HG03103 (cell line): ENCODE data around the gene TOMT.

Experiments
- ATAC-seq: cut with Tn5 transposase; IDR thresholded peaks from one replicate; pipeline ENCODE4 v1.9.1; 2021; ENCODE audit warnings: low read depth; ENCODE audit not compliant: unreplicated experiment

TOMT gene

DNA sequence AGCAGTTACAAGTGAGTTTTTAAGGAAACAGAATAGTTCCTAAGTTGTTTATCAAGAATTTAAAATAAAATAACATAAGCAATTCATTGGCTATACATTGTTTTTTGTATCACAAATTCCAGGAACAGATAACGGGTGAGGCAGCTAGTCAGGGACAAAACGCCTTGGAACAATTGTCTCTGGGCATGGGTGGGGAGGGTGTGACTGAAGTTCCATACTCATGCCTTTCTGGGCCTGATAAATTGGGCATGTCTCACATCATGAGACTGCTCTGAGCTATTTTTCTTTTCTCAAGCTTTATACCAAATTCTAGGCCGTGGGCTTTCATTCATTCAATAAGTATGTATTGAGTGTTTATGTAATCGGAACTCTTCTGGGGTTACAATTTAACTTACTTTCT lies 51.4 kb downstream of the TOMT start:
- ATAC-seq = no peak
